T-helper 9 cell (primary cell): Measurements from ENCODE around the gene NDUFV3.
A peak's percentile ranks its signal among the peaks of the same experiment; 100 is the strongest.
"Not testable (repeated sequence)": the region's sequence is repeated elsewhere in the genome, so short reads cannot be mapped to it uniquely, and the experiment has no call there.

Experiments
- DNase-seq: peaks from one replicate; pipeline ENCODE4 v3.0.0-alpha.2; 2020
- total RNA-seq, 2 donors: gene quantifications; one replicate each; lab custom pipeline; 2026; lab: John Stamatoyannopoulos, UW

NDUFV3 gene
- 25.6 to 33.9 reads per million in 2 donors for total RNA-seq

- DNase-seq = peak; percentile 100
Observed at GRCh38 chr21:42892931-42893755, at the start of gene NDUFV3. Gene NDUFV3, plus strand, starts transcription at chr21:42893309. Its CDS starts 25 bp downstream, at chr21:42893334.

- no peak for DNase-seq
Observed at GRCh38 chr21:42844411-42845113, 48.5 kb upstream of the NDUFV3 start.

- no peak for DNase-seq
Observed at GRCh38 chr21:42845296-42845965, 47.7 kb upstream of the NDUFV3 start.

- no peak for DNase-seq
Observed at GRCh38 chr21:42846221-42846620, 46.9 kb upstream of the NDUFV3 start.

GRCh38 chr21:42847051-42847707 is 45.9 kb upstream of the NDUFV3 start:
- DNase-seq = no peak

GRCh38 chr21:42847726-42848125 is 45.4 kb upstream of the NDUFV3 start:
- no peak for DNase-seq

- not testable (repeated sequence) for DNase-seq
Observed at GRCh38 chr21:42848144-42848931, 44.8 kb upstream of the NDUFV3 start.

- DNase-seq = no peak
Observed at GRCh38 chr21:42848932-42849758, 44.0 kb upstream of the NDUFV3 start.

GRCh38 chr21:42849759-42850412 is 43.2 kb upstream of the NDUFV3 start:
- no peak for DNase-seq

- DNase-seq = no peak
Observed at GRCh38 chr21:42850463-42850862, 42.6 kb upstream of the NDUFV3 start.

GRCh38 chr21:42850866-42851391 is 42.2 kb upstream of the NDUFV3 start:
- no peak for DNase-seq

- no peak for DNase-seq
Observed at GRCh38 chr21:42851812-42852665, 41.1 kb upstream of the NDUFV3 start.

- no peak for DNase-seq
Observed at GRCh38 chr21:42852925-42853570, 40.1 kb upstream of the NDUFV3 start.

GRCh38 chr21:42853621-42854020 is 39.5 kb upstream of the NDUFV3 start:
- no peak for DNase-seq

GRCh38 chr21:42854246-42855010 is 38.7 kb upstream of the NDUFV3 start:
- DNase-seq = no peak

- DNase-seq = no peak
Observed at GRCh38 chr21:42855171-42855936, 37.8 kb upstream of the NDUFV3 start.

- DNase-seq = no peak
Observed at GRCh38 chr21:42855937-42856335, 37.2 kb upstream of the NDUFV3 start.
